Stimulated activated CD8-positive, alpha-beta memory T cell treated with anti-CD3 and anti-CD28 coated beads, Interleukin-15, amount 100 ng/mL, for 48 hours (primary cell): ENCODE data around the gene OPN1LW.
A peak's percentile ranks its signal among the peaks of the same experiment; 100 is the strongest.
"Not testable (repeated sequence)": the region's sequence is repeated elsewhere in the genome, so short reads cannot be mapped to it uniquely, and the experiment has no call there.

Source experiments
- DNase-seq, 2 donors: peaks; one replicate each; pipeline ENCODE4 v3.0.0-alpha.2; 2020; ENCODE audit warnings: low read depth in 2 of 2

The OPN1LW gene

GRCh38 chrX:154135458-154136229 is 8.4 kb upstream of the OPN1LW start:
- no peak for DNase-seq

- peak; percentile 49 to 53 for DNase-seq
Measured at GRCh38 chrX:154136627-154137161, 7.3 kb upstream of the OPN1LW start.

DNA sequence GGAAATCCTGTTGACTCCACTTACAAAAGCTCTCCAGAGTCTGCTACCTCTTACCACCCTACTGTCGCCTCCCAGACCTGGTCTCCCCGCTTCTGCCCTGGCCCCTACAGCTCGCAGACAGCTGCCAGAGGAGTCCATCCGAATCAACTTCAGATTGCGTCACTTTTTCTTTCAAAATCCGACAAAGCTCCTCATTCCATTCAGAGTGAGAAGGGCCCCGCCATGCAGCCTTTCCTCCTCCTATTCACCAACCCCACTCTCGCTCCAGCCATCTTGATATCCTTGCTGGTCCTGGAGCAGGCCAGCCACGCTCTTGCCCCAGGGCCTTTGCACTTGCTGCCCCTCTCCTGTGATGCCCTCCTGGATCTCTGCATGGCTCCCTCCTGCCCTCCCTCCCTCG is 5.2 kb upstream of the OPN1LW start:
- DNase-seq, result no peak

DNA sequence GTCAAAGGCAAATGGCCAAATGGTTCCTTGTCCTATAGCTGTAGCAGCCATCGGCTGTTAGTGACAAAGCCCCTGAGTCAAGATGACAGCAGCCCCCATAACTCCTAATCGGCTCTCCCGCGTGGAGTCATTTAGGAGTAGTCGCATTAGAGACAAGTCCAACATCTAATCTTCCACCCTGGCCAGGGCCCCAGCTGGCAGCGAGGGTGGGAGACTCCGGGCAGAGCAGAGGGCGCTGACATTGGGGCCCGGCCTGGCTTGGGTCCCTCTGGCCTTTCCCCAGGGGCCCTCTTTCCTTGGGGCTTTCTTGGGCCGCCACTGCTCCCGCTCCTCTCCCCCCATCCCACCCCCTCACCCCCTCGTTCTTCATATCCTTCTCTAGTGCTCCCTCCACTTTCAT is 3.8 kb upstream of the OPN1LW start:
- DNase-seq, result no peak

GRCh38 chrX:154140742-154141141 is 3.3 kb upstream of the OPN1LW start:
- no peak for DNase-seq

GRCh38 chrX:154142386-154142785 is 1.7 kb upstream of the OPN1LW start:
- no peak for DNase-seq

DNA sequence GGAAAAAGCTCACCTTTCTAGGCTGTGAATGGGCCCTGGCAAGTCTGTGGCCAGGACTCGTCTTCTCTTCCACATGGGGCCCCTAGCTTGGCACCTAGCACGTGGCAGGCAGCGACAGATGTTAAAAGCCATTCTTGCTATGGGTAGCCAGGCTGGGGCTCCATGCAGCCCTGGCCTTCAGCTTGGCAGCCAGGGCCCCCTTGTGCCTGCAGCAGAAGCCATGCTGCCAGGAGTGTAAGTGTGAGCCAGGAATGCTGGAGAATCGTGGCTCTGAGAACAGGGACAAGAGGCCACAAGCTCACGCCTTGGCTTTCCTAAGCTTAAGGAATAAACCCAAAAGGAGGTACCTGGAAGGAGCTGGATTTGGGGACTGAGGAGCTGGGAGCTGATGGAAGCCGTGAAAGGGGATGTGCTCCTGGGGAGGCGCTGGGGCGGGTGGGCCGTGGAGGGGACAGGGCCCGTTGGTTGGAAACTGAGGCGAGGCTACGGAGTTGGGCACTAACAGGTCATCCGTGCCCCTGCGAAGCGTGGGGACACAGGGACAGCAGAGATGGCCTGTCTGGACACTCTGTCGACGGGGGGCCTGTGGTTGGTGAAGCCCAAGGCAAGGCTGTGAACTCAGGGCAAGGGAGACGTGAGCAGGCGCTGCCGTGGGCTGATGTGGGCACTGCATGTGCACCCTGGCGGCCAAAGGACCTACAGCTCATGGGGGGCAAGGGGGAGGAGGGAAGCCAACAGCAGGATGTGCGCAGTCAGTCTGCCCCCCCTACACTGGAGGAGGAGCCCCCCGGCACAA is 895 bp upstream of the OPN1LW start:
- no peak for DNase-seq

DNA sequence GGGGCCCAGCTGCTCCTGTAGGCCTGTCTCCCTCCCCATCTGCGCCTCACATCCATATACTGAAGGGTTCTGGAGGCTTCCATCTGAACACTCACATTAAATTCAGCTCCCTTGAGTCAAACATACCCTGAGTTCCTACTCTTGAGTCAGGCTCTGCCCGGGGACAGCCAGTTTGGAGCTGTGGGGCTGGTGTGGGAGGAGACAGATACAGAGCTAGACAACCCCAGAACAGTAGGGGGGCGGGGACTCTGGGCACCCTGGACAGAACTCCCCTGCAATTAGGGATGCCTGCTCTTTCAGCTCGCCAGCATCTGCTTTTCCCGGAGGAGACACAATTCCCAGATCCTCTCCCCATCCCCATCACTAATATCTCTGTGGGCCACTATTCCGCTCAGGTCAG is 7.0 kb downstream of the OPN1LW start:
- not testable (repeated sequence) for DNase-seq

- not testable (repeated sequence) for DNase-seq
Measured at GRCh38 chrX:154156221-154156620, 12.2 kb downstream of the OPN1LW start.

GRCh38 chrX:154157207-154157606 is 13.2 kb downstream of the OPN1LW start:
- not testable (repeated sequence) for DNase-seq

DNA sequence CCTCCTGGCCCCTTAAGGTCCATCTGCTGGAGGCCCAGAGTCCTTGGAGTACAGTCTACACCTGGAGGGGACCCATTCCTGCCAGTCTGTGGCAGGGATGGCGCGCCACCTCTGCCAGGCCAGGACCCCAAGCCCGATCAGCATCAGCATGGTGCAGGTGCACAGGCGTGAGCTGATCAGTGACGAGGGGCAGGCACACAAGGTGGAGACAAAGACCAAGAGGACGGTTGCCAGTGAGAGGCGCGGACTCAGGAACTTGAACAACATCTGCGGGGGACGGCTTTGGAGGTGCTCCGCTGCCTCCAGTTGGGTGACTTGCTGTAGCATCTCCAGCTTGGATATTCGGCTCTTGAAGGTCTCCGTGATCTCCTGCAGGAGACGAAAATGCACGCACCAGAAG is 15.3 kb downstream of the OPN1LW start:
- DNase-seq, result not testable (repeated sequence)

DNA sequence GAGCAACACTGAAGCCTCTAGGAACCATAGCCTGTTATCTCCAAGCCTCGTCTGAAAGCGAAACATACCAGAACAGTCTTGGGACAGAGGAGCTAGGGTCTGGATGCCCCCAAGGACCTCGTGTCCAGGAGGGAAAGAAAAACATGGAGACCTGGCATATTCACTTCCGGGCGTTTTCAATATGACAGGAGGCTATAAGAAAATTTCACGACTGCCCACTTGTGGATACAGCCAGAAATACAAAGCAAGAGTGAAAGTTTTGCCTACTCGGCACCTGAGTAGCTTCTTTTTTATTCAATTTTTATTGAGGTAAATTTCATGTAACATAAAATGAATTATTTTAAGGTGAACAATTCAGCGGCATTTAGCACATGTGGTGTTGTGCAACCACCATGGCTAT is 20.9 kb downstream of the OPN1LW start:
- DNase-seq, result not testable (repeated sequence)

DNA sequence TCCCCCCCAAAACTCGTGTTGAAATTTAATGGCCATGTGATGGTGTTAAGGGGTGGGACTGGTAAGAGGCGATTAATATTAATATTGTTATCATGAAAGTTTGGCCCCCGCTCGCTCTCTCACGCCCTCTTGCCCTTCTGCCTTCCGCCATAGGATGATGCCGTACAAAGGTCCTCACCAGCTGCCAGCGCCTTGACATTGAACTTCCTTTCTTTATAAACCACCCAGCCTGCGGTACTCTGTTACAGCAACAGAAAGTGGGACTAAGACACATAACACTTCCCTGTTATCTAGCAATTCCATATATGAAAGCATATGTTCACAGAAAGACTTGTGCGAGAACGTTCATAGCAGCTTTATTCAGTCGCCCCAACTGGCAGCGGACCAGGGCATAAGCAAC is 24.3 kb downstream of the OPN1LW start:
- DNase-seq, result not testable (repeated sequence)

GRCh38 chrX:154172535-154172943 is 28.5 kb downstream of the OPN1LW start:
- DNase-seq, result not testable (repeated sequence)

GRCh38 chrX:154174356-154174755 is 30.3 kb downstream of the OPN1LW start:
- DNase-seq, result not testable (repeated sequence)

DNA sequence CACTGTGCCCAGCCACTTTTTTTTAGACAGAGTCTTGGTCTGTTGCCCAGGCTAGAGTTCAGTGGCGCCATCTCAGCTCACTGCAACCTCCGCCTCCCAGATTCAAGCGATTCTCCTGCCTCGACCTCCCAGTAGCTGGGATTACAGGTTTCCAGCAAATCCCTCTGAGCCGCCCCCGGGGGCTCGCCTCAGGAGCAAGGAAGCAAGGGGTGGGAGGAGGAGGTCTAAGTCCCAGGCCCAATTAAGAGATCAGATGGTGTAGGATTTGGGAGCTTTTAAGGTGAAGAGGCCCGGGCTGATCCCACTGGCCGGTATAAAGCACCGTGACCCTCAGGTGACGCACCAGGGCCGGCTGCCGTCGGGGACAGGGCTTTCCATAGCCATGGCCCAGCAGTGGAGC is 38.3 kb downstream of the OPN1LW start, which contains the start of gene OPN1MW:
OPN1MW (plus strand) TSS at position 301 of the 400 bp plus-strand sequence; CDS start at position 383, 82 bp downstream.
- DNase-seq, result not testable (repeated sequence)

DNA sequence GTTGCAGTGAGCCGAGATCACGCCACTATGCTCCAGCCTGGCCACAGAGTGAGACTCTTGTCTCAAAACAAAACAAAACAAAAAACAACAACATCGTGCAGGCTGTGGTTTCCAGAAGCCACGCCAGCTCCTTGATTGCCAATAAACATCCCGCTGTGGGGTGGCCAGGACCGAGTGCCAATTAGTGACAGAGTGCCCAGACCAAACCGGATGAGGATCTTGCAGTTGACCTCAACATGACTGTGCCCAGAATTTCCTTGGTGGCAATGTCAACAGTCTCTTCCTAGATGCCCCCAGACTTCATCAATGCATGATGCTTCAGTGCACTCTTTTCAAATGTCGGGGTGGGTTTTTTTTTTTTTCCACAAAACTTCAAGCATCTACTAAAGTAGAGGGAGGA is 39.8 kb downstream of the OPN1LW start:
- not testable (repeated sequence) for DNase-seq

DNA sequence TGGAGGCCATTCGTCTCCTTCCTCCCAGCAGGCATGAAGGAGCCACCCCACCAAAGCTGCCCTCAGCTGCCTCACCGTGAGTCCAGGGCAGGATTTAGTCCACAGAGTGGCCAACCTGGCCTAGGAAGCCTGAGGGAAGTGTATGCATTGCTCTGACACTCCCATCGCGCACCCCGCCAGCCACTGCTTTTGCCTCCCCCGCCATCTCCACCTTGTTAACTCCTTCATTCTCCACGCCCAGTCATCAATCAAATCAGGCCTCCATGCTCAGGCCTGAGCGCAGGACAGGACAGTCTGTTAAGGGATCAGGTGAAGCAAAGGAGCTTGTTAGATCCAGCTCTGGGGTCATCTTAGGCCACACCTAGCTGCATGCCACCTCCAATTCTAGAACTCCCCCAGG is 48.8 kb downstream of the OPN1LW start:
- not testable (repeated sequence) for DNase-seq

- not testable (repeated sequence) for DNase-seq
Measured at GRCh38 chrX:154194316-154194715, 50.3 kb downstream of the OPN1LW start.

DNA sequence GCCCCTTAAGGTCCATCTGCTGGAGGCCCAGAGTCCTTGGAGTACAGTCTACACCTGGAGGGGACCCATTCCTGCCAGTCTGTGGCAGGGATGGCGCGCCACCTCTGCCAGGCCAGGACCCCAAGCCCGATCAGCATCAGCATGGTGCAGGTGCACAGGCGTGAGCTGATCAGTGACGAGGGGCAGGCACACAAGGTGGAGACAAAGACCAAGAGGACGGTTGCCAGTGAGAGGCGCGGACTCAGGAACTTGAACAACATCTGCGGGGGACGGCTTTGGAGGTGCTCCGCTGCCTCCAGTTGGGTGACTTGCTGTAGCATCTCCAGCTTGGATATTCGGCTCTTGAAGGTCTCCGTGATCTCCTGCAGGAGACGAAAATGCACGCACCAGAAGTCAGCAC is 52.4 kb downstream of the OPN1LW start:
- not testable (repeated sequence) for DNase-seq
